IMR-90 (cell line): ENCODE measurements around the gene AP1S2. TPM values are rescaled to one million over a fixed set of nuclear protein-coding genes. Genes with fewer than 3 reads are reported as not detected.

Experiments
- ATAC-seq: fragments of 200-7000 bp; cut with Tn5 transposase; 2 replicates; pipeline ENCODE4 v1.9.1; 2020; ENCODE audit warnings: low read depth, mild to moderate bottlenecking, moderate library complexity
- BruUV-seq: library from RNA; stranded (reverse); fragments of 400-500 nt; replicated peaks from 2 replicates; lab custom pipeline; 2021; lab: Mats Ljungman, UMichigan
- CTCF ChIA-PET: fragments of 300-600 bp; formaldehyde crosslinking; extraction: SDS; loops from one replicate; lab custom pipeline; 2021; ENCODE audit warnings: antibody characterized with exemption; lab: Yijun Ruan, JAX
- POLR2A ChIA-PET: fragments of 300-600 bp; sonication (Branson Sonifier 250); formaldehyde crosslinking; loops from one replicate; lab custom pipeline; 2022; ENCODE audit warnings: antibody characterized with exemption; ENCODE audit not compliant: unreplicated experiment; lab: Charles Lee
- DNase-seq: peaks from one replicate; pipeline ENCODE4 v3.0.0; 2013
- H2AFZ ChIP-seq: replicated peaks from 2 replicates; pipeline ENCODE3; 2013; ENCODE audit warnings: low read length, mild to moderate bottlenecking; ENCODE audit not compliant: poor library complexity
- H2AK5ac ChIP-seq: 2 replicates; pipeline ENCODE4 v1.6.1; 2013; ENCODE audit warnings: low read depth, low read length, inconsistent platforms
- H2AK9ac ChIP-seq: replicated peaks from 2 replicates; pipeline ENCODE3; 2013; ENCODE audit warnings: mild to moderate bottlenecking, low read depth, low read length, moderate library complexity; ENCODE audit not compliant: poor library complexity
- H2BK120ac ChIP-seq: 2 replicates; pipeline ENCODE4 v1.6.1; 2013; ENCODE audit warnings: low read depth, low read length, inconsistent platforms
- H2BK15ac ChIP-seq: 3 replicates; pipeline ENCODE4 v1.6.1; 2013; ENCODE audit warnings: low read depth, low read length, inconsistent platforms
- H2BK20ac ChIP-seq: 2 replicates; pipeline ENCODE4 v1.6.1; 2013; ENCODE audit warnings: low read depth, mild to moderate bottlenecking, inconsistent platforms, low read length, moderate library complexity
- H2BK5ac ChIP-seq: 2 replicates; pipeline ENCODE4 v1.6.1; 2013; ENCODE audit warnings: mild to moderate bottlenecking, low read depth, low read length, inconsistent platforms; ENCODE audit not compliant: poor library complexity, severe bottlenecking
- H3K14ac ChIP-seq: replicated peaks from 2 replicates; pipeline ENCODE4 v1.6.1; 2013; ENCODE audit warnings: low read depth, low read length, inconsistent platforms
- H3K18ac ChIP-seq: 2 replicates; pipeline ENCODE4 v1.6.1; 2013; ENCODE audit warnings: low read depth, low read length, control low read depth
- H3K23ac ChIP-seq: 2 replicates; pipeline ENCODE4 v1.6.1; 2013; ENCODE audit warnings: low read depth, low read length, inconsistent platforms
- H3K27ac ChIP-seq: 2 replicates; pipeline ENCODE4 v1.5.1; 2013; ENCODE audit warnings: mild to moderate bottlenecking, control low read depth, low read length; ENCODE audit not compliant: insufficient read depth
- H3K27me3 ChIP-seq: 2 replicates; pipeline ENCODE4 v1.6.1; 2013; ENCODE audit warnings: low read length; ENCODE audit not compliant: control insufficient read depth, insufficient read depth
- H3K36me3 ChIP-seq: 2 replicates; pipeline ENCODE4 v1.6.1; 2013; ENCODE audit warnings: low read length, mixed read lengths; ENCODE audit not compliant: control insufficient read depth, insufficient read depth
- H3K4ac ChIP-seq: 2 replicates; pipeline ENCODE4 v1.6.1; 2013; ENCODE audit warnings: low read depth, low read length, inconsistent platforms
- H3K4me1 ChIP-seq: 2 replicates; pipeline ENCODE4 v1.6.1; 2013; ENCODE audit warnings: low read length, mixed read lengths; ENCODE audit not compliant: control insufficient read depth, insufficient read depth
- H3K4me2 ChIP-seq: 2 replicates; pipeline ENCODE4 v1.6.1; 2013; ENCODE audit warnings: low read depth, mild to moderate bottlenecking, control low read depth, low read length, moderate library complexity
- H3K4me3 ChIP-seq: 2 replicates; pipeline ENCODE4 v1.5.1; 2013; ENCODE audit warnings: low read depth, mild to moderate bottlenecking, control low read depth, low read length, moderate library complexity; ENCODE audit not compliant: insufficient read depth
- H3K56ac ChIP-seq: 2 replicates; pipeline ENCODE4 v1.6.1; 2013; ENCODE audit warnings: low read length, inconsistent platforms; ENCODE audit not compliant: insufficient read depth; ENCODE audit errors: extremely low read depth
- H3K79me1 ChIP-seq, 2 experiments: 2 replicates each; pipeline ENCODE4 v1.6.1; 2013; ENCODE audit warnings: low read length in 2 of 2, inconsistent platforms in 1 of 2, low read depth in 1 of 2
- H3K9ac ChIP-seq: 2 replicates; pipeline ENCODE4 v1.6.1; 2013; ENCODE audit warnings: low read depth, low read length, control low read depth
- H3K9me1 ChIP-seq: 2 replicates; pipeline ENCODE4 v1.6.1; 2013; ENCODE audit warnings: low read length, inconsistent platforms; ENCODE audit not compliant: insufficient read depth
- H3K9me3 ChIP-seq: 2 replicates; pipeline ENCODE4 v1.6.1; 2013; ENCODE audit warnings: low read length; ENCODE audit not compliant: control insufficient read depth, insufficient read depth
- H4K20me1 ChIP-seq: 2 replicates; pipeline ENCODE4 v1.6.1; 2013; ENCODE audit warnings: low read length, inconsistent platforms; ENCODE audit not compliant: insufficient read depth
- H4K5ac ChIP-seq: 2 replicates; pipeline ENCODE4 v1.6.1; 2013; ENCODE audit warnings: mild to moderate bottlenecking, low read depth, low read length, control low read depth
- H4K8ac ChIP-seq, 2 experiments: 2 replicates each; pipeline ENCODE4 v1.6.1; 2013; ENCODE audit warnings: low read depth in 2 of 2, low read length in 2 of 2, control low read depth in 1 of 2, inconsistent platforms in 1 of 2
- H4K91ac ChIP-seq: 2 replicates; pipeline ENCODE4 v1.6.1; 2013; ENCODE audit warnings: low read depth, low read length, inconsistent platforms; ENCODE audit not compliant: insufficient read depth
- FOS ChIP-seq: fragments of 150-350 bp; IDR thresholded peaks from 2 replicates; pipeline ENCODE4 v1.6.1; 2016; ENCODE audit warnings: low read depth, low read length
- MXI1 ChIP-seq: IDR thresholded peaks from 2 replicates; pipeline ENCODE4 v1.6.1; 2012; ENCODE audit warnings: low read depth, mild to moderate bottlenecking, low read length, moderate library complexity, borderline replicate concordance
- dilution Hi-C: fragments of 300-500 bp; cut with HindIII; formaldehyde crosslinking; loops from one replicate; pipeline ENCODE4 v1.14.3; 2018; ENCODE audit warnings: low sequenced_read_pairs; ENCODE audit not compliant: unreplicated experiment
- in situ Hi-C: fragments of 300-500 bp; cut with MboI; formaldehyde crosslinking; loops from 3 replicates; pipeline ENCODE4 v1.14.3; 2019; ENCODE audit warnings: low sequenced_read_pairs, inconsistent platforms, mixed read lengths
- intact Hi-C: fragments of 100-400 bp; cut with micrococcal nuclease; formaldehyde crosslinking; loops from 2 replicates; pipeline ENCODE4 v1.10.0; 2022
- polyA plus RNA-seq, 3 experiments: library from polyadenylated mRNA; depleted of rRNA; stranded (reverse); fragments of >200 nt; gene quantifications; 2 replicates each; pipeline ENCODE4 v1.2.3, GENCODE V29; 2012; ENCODE audit warnings: low replicate concordance in 1 of 3
- total RNA-seq: library from RNA; depleted of rRNA; stranded (reverse); fragments of >200 nt; gene quantifications from 2 replicates; pipeline ENCODE4 v1.2.3, GENCODE V29; 2012

Gene AP1S2
- total and polyA plus RNA-seq, 2 of the 4 experiments (the other 2 are of a cell fraction) = 28.3 to 46.5 TPM

- no peak overlapping the region for H3K18ac ChIP-seq
- peak; percentile 60 for DNase-seq
- H4K91ac ChIP-seq = no peak overlapping the region
- in situ Hi-C loops (no loop called here), dilution Hi-C loops (no loop called here), intact Hi-C loops (no loop called here)
- ChIA-PET POLR2A (no interaction called here), CTCF (no interaction called here)
- H2AFZ ChIP-seq = no peak overlapping the region
- no peak overlapping the region for H2BK120ac ChIP-seq
- H3K4me1 ChIP-seq = peaks cover 2% of the 10 kb centered on the region; the same call in 1 of the 2 replicates
- ATAC-seq = peak; percentile 81
- no peak overlapping the region for H2BK5ac ChIP-seq
- H3K27me3 ChIP-seq = peaks cover 6% of the 10 kb centered on the region; the same call in 1 of the 2 replicates
- H3K9ac ChIP-seq = no peak overlapping the region
- no peak overlapping the region for H3K4ac ChIP-seq
- H3K27ac ChIP-seq = no peak overlapping the region
- no peak overlapping the region for H2AK5ac ChIP-seq
- no peak overlapping the region for H2BK20ac ChIP-seq
- H4K5ac ChIP-seq = no peak overlapping the region
- no peak overlapping the region for H2AK9ac ChIP-seq
- H3K9me1 ChIP-seq = no peaks in the 10 kb centered on the region
- no peak overlapping the region for H2BK15ac ChIP-seq
- H3K56ac ChIP-seq = no peak overlapping the region
- no TSS peak for BruUV-seq
- H3K36me3 ChIP-seq = no peaks in the 10 kb centered on the region
- no peak overlapping the region for H3K4me2 ChIP-seq
- no peak for TF ChIP-seq MXI1
- 0 out of 2 replicates have a peak, but pooled peaks have one; percentile 27 for TF ChIP-seq FOS
- H3K4me3 ChIP-seq = no peak overlapping the region
- H4K8ac ChIP-seq = no peak overlapping the region
- H3K23ac ChIP-seq = no peak overlapping the region
- H3K14ac ChIP-seq = no peak overlapping the region
- H3K9me3 ChIP-seq = no peaks in the 10 kb centered on the region
- no peaks in the 10 kb centered on the region for H3K79me1 ChIP-seq
- no peaks in the 10 kb centered on the region for H4K20me1 ChIP-seq
Observed at GRCh38 chrX:15864629-15865028, 10.0 kb upstream of the AP1S2 start.
